Measurements from ENCODE around the gene FKBP7.

- TF ChIP-seq CTCF (IDR thresholded peaks at IDR 0.05): no peak
- TF ChIP-seq POLR2A (IDR thresholded peaks at IDR 0.05): no peak
These were observed 1.4 kb upstream of the FKBP7 start for GRCh38 chr2:178479758-178480226.

Data from tibial nerve (tissue), 3 donors.